ENCODE results near the gene MORC4.
A peak's percentile ranks its signal among the peaks of the same experiment; 100 is the strongest.
"Not testable (repeated sequence)": the region's sequence is repeated elsewhere in the genome, so short reads cannot be mapped to it uniquely, and the experiment has no call there.

Gene MORC4

DNA sequence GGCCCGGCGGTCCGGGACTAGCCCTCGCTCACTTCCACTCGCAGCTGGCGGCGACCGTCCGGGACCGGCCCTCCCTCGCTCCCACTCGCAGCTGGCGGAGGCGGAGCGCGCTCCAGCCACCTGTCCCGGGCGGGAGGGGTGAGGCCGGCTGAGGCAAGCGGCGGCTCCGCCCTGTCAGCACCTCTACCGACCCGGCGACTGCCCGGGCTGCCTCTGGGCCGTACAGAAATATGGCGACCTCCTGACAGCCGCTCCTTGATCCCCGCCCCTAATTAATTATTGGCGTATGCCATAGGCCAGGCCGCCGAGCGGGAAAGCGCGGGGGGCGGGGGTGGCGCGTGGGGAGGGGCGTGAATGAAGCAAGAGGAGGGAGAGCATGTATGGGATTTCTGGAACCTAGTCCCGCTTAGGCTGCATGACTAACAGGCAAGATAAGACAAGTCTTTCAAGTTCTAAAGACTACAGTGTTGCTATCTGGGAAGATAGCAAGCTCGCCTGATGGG is at the start of gene MORC4:
TSS of gene MORC4 (minus strand) at position 200 of the 503 bp plus-strand sequence. CDS start 243 bp downstream, outside the sequence.
- peak; percentile 12 to 42 for DNase-seq (ENCODE audit: low read depth in 1 of 2, low spot score in 1 of 2)

DNA sequence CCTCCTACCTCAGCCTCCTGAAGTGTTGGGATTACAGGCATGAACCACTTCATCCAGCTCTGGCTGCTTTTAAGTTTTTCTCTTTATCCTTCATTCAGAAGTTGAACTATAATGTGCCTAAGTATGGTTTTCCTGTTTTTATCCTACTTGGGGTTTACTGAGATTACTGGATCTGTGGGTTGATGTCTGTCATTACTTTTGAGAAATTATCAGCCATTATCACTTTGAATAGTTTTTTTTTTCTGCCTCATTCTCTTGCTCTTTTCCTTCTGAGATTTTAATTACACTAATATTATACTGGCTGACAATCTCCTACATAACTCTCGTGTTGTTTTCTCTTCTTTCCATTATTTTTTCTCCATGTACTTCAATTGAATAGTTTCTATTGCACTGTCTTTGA is 47.6 kb upstream of the MORC4 start:
- no peak for DNase-seq (ENCODE audit: low read depth in 1 of 2, low spot score in 1 of 2)

GRCh38 chrX:107029752-107030151 is 29.7 kb upstream of the MORC4 start:
- no peak for DNase-seq (ENCODE audit: low read depth in 1 of 2, low spot score in 1 of 2)

DNA sequence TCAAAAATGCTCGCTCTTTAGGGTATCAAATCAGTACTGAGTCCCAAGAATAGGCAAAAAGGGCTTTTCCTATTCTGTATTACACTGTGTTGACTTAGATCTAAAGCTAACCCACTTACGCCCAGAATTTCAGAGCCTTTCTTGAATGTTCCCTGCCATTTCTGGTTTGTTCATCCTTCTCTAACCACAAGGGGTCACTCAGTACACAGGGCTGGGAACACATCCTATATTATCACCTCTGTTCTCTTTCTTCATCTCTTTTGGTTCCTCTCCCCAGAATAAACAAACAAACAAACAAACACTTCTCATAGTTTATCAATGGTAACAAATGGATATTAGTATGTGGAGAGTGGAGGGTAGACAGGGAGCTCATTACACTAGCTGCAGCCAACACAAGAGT is 25.5 kb upstream of the MORC4 start:
- DNase-seq (ENCODE audit: low read depth in 1 of 2, low spot score in 1 of 2), result no peak

GRCh38 chrX:107014936-107015335 is 14.9 kb upstream of the MORC4 start:
- DNase-seq (ENCODE audit: low read depth in 1 of 2, low spot score in 1 of 2), result no peak

- DNase-seq (ENCODE audit: low read depth in 1 of 2, low spot score in 1 of 2), result no peak
Measured at GRCh38 chrX:107008034-107008433, 8.0 kb upstream of the MORC4 start.

DNA sequence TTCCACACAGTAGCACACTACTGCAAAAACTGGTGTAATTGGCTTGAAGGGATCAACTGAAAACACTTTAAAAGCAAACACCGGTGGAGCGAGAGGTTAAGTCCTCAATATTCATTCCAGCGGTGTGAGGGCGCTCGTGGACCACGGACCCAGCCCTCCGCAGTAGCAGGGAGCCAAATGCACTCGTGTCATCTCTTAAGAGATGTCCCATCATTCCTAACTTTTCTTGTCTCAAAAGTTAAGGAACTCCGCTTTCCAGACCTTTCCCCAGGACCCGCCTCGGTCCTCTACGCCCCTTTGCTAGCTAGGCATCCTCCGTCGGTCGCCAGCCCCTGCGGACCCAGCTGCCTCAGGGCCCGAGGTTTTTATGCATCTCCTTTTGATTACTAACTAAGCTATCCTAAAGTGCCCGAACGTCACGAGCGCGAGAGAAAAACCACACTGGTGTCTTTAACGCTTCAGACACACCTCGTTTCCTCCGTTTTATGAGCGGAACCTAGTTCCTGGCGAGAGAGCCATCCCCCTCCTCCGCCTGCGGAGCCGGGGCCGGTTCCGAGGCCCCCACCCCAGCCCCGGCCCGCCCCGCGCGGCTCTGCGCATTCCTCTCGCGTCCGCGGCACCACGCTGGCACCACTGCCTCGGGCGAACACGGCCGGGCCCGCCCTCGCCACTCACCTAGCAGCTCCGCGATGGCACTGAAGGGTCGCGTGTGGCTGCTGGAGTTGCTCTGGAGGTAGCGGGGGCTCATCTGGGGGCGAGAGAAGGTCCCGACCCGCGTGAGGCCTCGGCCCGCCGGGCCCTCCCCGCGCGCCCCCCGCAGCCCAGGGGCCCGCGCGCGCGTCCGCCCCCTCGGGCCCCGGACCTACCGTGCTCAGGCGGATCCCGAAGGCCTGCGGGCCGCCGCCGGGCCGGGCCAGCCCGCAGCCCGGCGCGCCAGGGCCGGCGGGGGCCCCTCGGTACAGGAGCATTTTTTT is 723 bp downstream of the MORC4 start:
- peak; percentile 3 to 15 for DNase-seq (ENCODE audit: low read depth in 1 of 2, low spot score in 1 of 2)

DNA sequence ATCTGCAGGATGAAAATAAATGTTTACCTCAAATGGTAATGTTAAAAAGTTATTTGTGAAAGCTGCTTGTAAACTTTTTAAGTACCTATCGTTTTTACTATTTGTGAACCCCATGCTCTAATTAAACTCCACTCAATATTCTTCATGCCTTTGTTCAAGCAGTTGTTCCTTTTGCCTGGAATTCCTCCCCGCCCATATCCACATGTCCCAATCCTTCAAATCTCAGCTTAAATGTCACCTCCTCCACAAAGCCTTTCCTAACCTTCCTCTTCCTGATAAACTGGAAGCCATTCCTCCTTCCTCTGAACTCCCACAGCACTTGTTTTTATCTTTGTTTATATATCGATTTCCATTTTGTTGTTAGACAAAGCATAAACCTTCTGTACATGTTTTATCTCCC is 2.4 kb downstream of the MORC4 start:
- no peak for DNase-seq (ENCODE audit: low read depth in 1 of 2, low spot score in 1 of 2)

DNA sequence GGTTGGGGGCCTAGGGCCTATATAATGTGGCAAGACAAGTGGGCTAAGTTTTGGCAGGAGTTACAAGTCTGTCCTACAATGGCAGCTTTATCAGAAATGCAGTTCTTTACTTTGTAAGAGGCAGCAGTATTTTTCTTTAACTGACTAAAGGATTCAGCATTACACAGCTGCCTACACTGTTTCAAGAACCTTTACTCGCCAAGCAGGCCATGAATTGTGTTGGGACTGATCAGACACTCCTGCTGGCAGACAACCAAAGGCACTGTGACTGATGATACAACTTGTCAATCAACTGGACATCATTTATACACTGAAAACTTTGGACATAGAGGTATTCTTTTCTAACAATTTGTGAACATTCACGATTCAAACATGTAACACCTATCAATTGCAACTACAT is 4.3 kb downstream of the MORC4 start:
- DNase-seq (ENCODE audit: low read depth in 1 of 2, low spot score in 1 of 2), result no peak

GRCh38 chrX:106987488-106987887 is 12.5 kb downstream of the MORC4 start:
- no peak for DNase-seq (ENCODE audit: low read depth in 1 of 2, low spot score in 1 of 2)

- DNase-seq (ENCODE audit: low read depth in 1 of 2, low spot score in 1 of 2), result no peak
Measured at GRCh38 chrX:106980952-106981626, 18.9 kb downstream of the MORC4 start.

DNA sequence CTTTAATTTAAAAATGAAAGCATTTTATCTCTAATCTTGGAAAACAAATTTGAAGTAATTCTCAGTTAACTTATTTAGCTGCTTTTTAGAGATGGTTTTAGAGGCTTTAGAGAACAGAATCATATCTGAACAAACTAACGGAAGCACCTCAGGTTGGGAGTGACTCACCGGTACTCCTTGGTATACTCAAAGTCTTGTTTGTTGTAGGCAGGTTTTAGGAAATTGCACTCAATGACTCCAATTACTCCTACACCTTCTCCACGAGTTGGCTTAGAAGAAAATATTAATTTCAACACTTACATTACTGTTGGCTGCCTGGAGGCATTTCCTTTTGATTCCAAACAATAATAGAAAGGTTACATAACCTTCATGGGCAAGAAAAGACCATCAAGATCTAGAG is 23.6 kb downstream of the MORC4 start:
- no peak for DNase-seq (ENCODE audit: low read depth in 1 of 2, low spot score in 1 of 2)

GRCh38 chrX:106973433-106974149 is 26.4 kb downstream of the MORC4 start:
- DNase-seq (ENCODE audit: low read depth in 1 of 2, low spot score in 1 of 2), result no peak

- DNase-seq (ENCODE audit: low read depth in 1 of 2, low spot score in 1 of 2), result no peak
Measured at GRCh38 chrX:106972896-106973295, 27.1 kb downstream of the MORC4 start.

DNA sequence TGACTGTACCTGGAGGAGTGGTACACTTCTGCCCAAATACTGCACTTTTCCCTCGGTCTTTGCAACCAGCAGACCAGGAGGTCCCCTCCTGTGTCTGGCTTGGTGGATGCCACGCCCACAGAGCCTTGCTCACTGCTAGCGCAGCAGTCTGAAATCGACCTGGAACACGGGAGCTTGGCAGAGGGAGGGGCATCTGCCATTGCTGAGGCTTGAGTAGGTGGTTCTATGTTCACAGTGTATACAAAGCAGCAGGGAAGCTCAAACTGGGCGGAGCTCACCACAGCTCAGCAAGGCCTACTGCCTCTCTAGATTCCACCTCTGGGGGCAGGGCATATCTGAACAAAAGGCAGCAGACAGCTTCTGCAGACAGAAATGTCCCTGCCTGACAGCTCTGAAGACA is 33.5 kb downstream of the MORC4 start:
- not testable (repeated sequence) for DNase-seq (ENCODE audit: low read depth in 1 of 2, low spot score in 1 of 2)

GRCh38 chrX:106964290-106964689 is 35.7 kb downstream of the MORC4 start:
- no peak for DNase-seq (ENCODE audit: low read depth in 1 of 2, low spot score in 1 of 2)

- no peak for DNase-seq (ENCODE audit: low read depth in 1 of 2, low spot score in 1 of 2)
Measured at GRCh38 chrX:106963111-106963510, 36.9 kb downstream of the MORC4 start.

DNA sequence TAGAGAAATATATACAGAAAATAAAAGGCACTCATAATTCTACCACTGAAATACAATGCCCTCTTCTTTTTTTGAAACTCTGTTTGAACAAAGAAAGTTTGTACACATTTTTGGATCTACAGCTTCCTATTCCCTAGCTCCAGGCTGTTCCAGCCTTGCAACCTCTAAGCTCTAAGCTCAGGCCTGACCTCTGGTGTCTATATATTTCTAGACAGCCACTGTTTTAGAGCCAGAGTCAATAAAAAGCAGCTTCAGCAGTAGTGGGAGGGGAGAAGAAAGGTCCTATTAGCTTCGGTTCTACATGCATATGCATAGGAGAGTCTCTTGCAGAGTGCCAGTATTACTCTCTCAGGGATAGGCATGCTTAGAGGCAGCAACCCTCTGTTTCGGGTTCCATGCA is 40.1 kb downstream of the MORC4 start:
- DNase-seq (ENCODE audit: low read depth in 1 of 2, low spot score in 1 of 2), result no peak

- DNase-seq (ENCODE audit: low read depth in 1 of 2, low spot score in 1 of 2), result no peak
Measured at GRCh38 chrX:106957856-106958255, 42.2 kb downstream of the MORC4 start.

DNA sequence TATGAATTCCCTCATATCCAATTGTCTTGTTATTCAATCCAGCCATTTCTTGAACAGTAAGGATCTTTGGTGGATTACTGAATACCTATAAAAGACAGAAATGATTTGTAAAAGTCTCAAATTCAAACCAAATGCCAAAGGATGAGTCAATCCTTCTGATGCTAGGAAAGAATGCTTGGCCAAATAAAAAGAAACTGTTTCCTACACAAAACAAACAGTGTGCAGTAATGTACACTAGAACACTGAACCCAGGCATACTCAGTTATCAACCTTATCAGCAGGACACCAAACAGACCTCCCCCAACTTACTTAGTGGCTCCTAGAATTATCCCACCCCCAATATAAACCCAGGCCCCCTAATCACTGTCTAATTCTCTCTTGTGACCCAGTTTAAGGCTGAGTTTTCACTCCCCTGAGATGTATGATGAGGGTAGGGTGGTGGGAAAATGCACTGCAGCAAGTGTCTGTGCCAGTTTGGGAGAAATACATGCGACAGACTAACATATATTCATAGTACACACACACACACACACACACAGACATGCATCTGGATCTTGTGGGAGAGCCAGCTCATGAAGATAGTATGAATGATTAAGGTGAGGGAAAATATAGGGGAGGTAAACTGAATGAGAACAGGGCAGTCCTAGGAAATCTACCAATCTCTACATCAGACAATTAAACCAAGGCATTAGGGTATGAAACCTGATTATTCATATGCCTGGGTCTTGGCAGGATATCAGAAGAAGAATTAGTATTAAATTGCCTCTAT is 44.8 kb downstream of the MORC4 start:
- no peak for DNase-seq (ENCODE audit: low read depth in 1 of 2, low spot score in 1 of 2)

GRCh38 chrX:106954041-106954440 is 46.0 kb downstream of the MORC4 start:
- DNase-seq (ENCODE audit: low read depth in 1 of 2, low spot score in 1 of 2), result no peak

Measured in activated T-helper 1 cell treated with anti-CD3 and anti-CD28 coated beads, Interleukin-2, amount 50 U/mL, for 16 hours (primary cell).